SU-DHL-6 (cell line): ENCODE results near the gene TSPAN17.

Source experiments
- H2AFZ ChIP-seq: fragments of 200-600 bp; sonication (generic); 2 replicates; pipeline ENCODE4 v1.6.1; 2014; ENCODE audit warnings: low read depth, mild to moderate bottlenecking, moderate library complexity, mixed read lengths, antibody characterized with exemption, low read length; ENCODE audit not compliant: severe bottlenecking
- H3F3A ChIP-seq: fragments of 200-600 bp; shearing (Covaris generic); 2 replicates; pipeline ENCODE4 v1.6.0; 2016; ENCODE audit warnings: antibody characterized with exemption, mild to moderate bottlenecking; ENCODE audit not compliant: insufficient read depth
- H3K27ac ChIP-seq: fragments of 200-600 bp; sonication (generic); 2 replicates; pipeline ENCODE4 v1.5.1; 2016; ENCODE audit warnings: low read depth, mild to moderate bottlenecking, low read length, moderate library complexity, mixed read lengths
- H3K27me3 ChIP-seq: fragments of 200-600 bp; sonication (generic), shearing (Covaris generic); 2 replicates; pipeline ENCODE4 v1.6.0; 2014; ENCODE audit warnings: mild to moderate bottlenecking, low read length
- H3K36me3 ChIP-seq: fragments of 200-600 bp; sonication (generic); 2 replicates; pipeline ENCODE4 v1.6.1; 2014; ENCODE audit warnings: mild to moderate bottlenecking, low read length, mixed read lengths
- H3K4me2 ChIP-seq: fragments of 300-600, 200-600 bp; shearing (Covaris generic), sonication (generic); 2 replicates; pipeline ENCODE4 v1.6.0; 2014; ENCODE audit warnings: low read length, low read depth, mild to moderate bottlenecking; ENCODE audit not compliant: poor library complexity, severe bottlenecking
- H3K4me3 ChIP-seq: fragments of 200-600 bp; sonication (generic); 2 replicates; pipeline ENCODE4 v1.5.1; 2014; ENCODE audit warnings: antibody characterized with exemption, low read length, mild to moderate bottlenecking, mixed read lengths; ENCODE audit not compliant: insufficient read depth, poor library complexity, severe bottlenecking
- H3K79me2 ChIP-seq: fragments of 200-600 bp; sonication (generic); 2 replicates; pipeline ENCODE4 v1.6.1; 2014; ENCODE audit warnings: mild to moderate bottlenecking, low read length, moderate library complexity; ENCODE audit not compliant: insufficient read depth
- H3K9ac ChIP-seq: fragments of 200-600 bp; sonication (generic); 2 replicates; pipeline ENCODE4 v1.7.0; 2014; ENCODE audit warnings: mild to moderate bottlenecking, low read length
- H3K9me2 ChIP-seq: fragments of 200-600 bp; sonication (generic); replicated peaks from 2 replicates; pipeline ENCODE4 v1.6.1; 2014; ENCODE audit warnings: low read length; ENCODE audit not compliant: insufficient read depth
- H3K9me3 ChIP-seq: fragments of 200-600 bp; sonication (generic); 2 replicates; pipeline ENCODE4 v1.6.1; 2014; ENCODE audit warnings: low read length, mixed read lengths; ENCODE audit not compliant: insufficient read depth
- H4K20me1 ChIP-seq: fragments of 200-600 bp; sonication (generic); 2 replicates; pipeline ENCODE4 v1.6.1; 2014; ENCODE audit warnings: low read depth, mild to moderate bottlenecking, antibody characterized with exemption, low read length, moderate library complexity, mixed read lengths
- CTCF ChIP-seq: fragments of 200-600 bp; sonication (generic); IDR thresholded peaks from one replicate; pipeline ENCODE4 v1.5.1; 2017; ENCODE audit warnings: antibody characterized with exemption, mild to moderate bottlenecking, low read length, moderate library complexity; ENCODE audit not compliant: insufficient read depth, poor library complexity, severe bottlenecking
- EZH2phosphoT487 ChIP-seq: fragments of 200-600 bp; sonication (generic), shearing (Covaris generic); conservative IDR thresholded peaks from 2 replicates; pipeline ENCODE4 v1.6.1; 2018; ENCODE audit warnings: mild to moderate bottlenecking, antibody characterized with exemption, low read length, moderate library complexity, mixed read lengths

The TSPAN17 gene

GRCh38 chr5:176694631-176695030 is 47.3 kb downstream of the TSPAN17 start:
- H3K27ac ChIP-seq, result no peak overlapping the region
- no peaks in the 10 kb centered on the region for H3K9me3 ChIP-seq
- no peak overlapping the region for H3K4me2 ChIP-seq
- no peaks in the 10 kb centered on the region for H3F3A ChIP-seq
- H3K36me3 ChIP-seq, result no peaks in the 10 kb centered on the region
- H2AFZ ChIP-seq, result no peak overlapping the region
- TF ChIP-seq CTCF, result no peak
- no peak for TF ChIP-seq EZH2phosphoT487
- no peaks in the 10 kb centered on the region for H3K79me2 ChIP-seq
- no peaks in the 10 kb centered on the region for H4K20me1 ChIP-seq
- H3K4me3 ChIP-seq, result no peak overlapping the region
- no peaks in the 10 kb centered on the region for H3K9me2 ChIP-seq
- no peak overlapping the region for H3K9ac ChIP-seq
- H3K27me3 ChIP-seq, result no peaks in the 10 kb centered on the region

GRCh38 chr5:176695073-176695472 is 47.8 kb downstream of the TSPAN17 start:
- TF ChIP-seq CTCF (no peak), EZH2phosphoT487 (no peak)
- no peak overlapping the region for H3K27ac ChIP-seq
- no peaks in the 10 kb centered on the region for H3K79me2 ChIP-seq
- no peaks in the 10 kb centered on the region for H3F3A ChIP-seq
- no peaks in the 10 kb centered on the region for H3K36me3 ChIP-seq
- no peaks in the 10 kb centered on the region for H3K9me3 ChIP-seq
- no peaks in the 10 kb centered on the region for H4K20me1 ChIP-seq
- H3K9me2 ChIP-seq, result no peaks in the 10 kb centered on the region
- no peaks in the 10 kb centered on the region for H3K27me3 ChIP-seq
- no peak overlapping the region for H3K9ac ChIP-seq
- no peak overlapping the region for H3K4me3 ChIP-seq
- no peak overlapping the region for H3K4me2 ChIP-seq
- no peak overlapping the region for H2AFZ ChIP-seq

- no peaks in the 10 kb centered on the region for H3K27me3 ChIP-seq
- no peak for TF ChIP-seq CTCF
- TF ChIP-seq EZH2phosphoT487, result no peak
These were observed 50.1 kb downstream of the TSPAN17 start for GRCh38 chr5:176697267-176697933.

More at GRCh38 chr5:176697267-176697933, 50.1 kb downstream of the TSPAN17 start:
- H3K79me2 ChIP-seq, result no peaks in the 10 kb centered on the region
- H4K20me1 ChIP-seq, result no peaks in the 10 kb centered on the region
- H2AFZ ChIP-seq, result no peak overlapping the region
- no peak overlapping the region for H3K4me3 ChIP-seq
- no peak overlapping the region for H3K9ac ChIP-seq
- no peak overlapping the region for H3K4me2 ChIP-seq
- no peaks in the 10 kb centered on the region for H3K9me3 ChIP-seq
- no peaks in the 10 kb centered on the region for H3K36me3 ChIP-seq
- H3K9me2 ChIP-seq, result no peaks in the 10 kb centered on the region
- H3F3A ChIP-seq, result no peaks in the 10 kb centered on the region
- no peak overlapping the region for H3K27ac ChIP-seq
